ENCODE measurements around the gene HERPUD1. TPM values are rescaled to one million over a fixed set of nuclear protein-coding genes. Genes with fewer than 3 reads are reported as not detected.

HERPUD1 gene
- total and polyA plus RNA-seq, 2 of the 13 experiments (the other 11 are each of a cell fraction or from before 2014, with no cell fraction given) = 96.2 to 323 TPM

DNA sequence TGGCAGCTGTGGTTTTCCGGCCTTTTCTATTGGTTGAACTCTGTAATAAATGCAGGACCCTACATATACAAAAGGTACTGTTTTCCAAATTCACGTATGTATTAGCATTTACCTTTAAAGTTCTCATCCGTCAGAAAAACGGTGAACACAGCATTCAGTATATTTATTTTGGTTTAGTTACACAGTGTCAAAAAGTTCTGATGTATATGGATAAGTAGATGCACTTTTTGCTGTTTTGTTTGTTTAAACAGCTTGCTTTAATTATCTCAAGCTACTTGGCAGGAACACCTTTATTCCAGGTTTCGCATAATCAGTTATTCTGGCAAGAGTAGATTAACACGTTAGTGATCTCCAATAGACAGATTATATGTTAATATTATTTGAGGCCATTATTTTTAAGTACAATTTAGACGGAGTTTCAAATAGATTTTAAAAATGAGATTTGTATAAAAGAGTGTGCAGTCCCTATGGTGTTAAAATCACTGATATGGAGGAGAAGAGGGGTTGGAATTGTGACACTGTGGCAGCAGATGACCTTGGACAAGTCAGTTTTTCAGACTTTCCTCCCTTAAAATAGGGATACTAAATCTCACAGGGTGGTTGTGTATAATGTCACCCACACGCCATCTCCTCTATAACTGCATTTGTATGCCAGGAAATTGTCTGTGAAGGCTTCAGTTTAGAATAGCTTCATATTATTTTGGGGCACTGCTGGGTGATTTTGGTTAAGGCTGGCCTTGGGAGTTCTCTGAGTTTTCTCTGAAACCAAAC is 2.1 kb downstream of the HERPUD1 start (continued):
- TF ChIP-seq PLRG1 (conservative IDR thresholded peaks at IDR 0.05) = no peak
- no peak for TF ChIP-seq ZNF614 (CRISPR knock-in tag; IDR thresholded peaks at IDR 0.05; ENCODE audit: borderline replicate concordance)
- no peak for TF ChIP-seq ZNF264 (CRISPR knock-in tag; IDR thresholded peaks at IDR 0.05)
- no peak for TF ChIP-seq HMGA1 (CRISPR knock-in tag; conservative IDR thresholded peaks at IDR 0.05)
- no peak for TF ChIP-seq ZNF678 (CRISPR knock-in tag; IDR thresholded peaks at IDR 0.05)
- TF ChIP-seq, protein P1, sequence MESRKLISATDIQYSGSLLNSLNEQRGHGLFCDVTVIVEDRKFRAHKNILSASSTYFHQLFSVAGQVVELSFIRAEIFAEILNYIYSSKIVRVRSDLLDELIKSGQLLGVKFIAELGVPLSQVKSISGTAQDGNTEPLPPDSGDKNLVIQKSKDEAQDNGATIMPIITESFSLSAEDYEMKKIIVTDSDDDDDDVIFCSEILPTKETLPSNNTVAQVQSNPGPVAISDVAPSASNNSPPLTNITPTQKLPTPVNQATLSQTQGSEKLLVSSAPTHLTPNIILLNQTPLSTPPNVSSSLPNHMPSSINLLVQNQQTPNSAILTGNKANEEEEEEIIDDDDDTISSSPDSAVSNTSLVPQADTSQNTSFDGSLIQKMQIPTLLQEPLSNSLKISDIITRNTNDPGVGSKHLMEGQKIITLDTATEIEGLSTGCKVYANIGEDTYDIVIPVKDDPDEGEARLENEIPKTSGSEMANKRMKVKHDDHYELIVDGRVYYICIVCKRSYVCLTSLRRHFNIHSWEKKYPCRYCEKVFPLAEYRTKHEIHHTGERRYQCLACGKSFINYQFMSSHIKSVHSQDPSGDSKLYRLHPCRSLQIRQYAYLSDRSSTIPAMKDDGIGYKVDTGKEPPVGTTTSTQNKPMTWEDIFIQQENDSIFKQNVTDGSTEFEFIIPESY (CRISPR knock-in tag; IDR thresholded peaks at IDR 0.05) = no peak
- TF ChIP-seq ZBTB7B (CRISPR knock-in tag; IDR thresholded peaks at IDR 0.05) = no peak
- TF ChIP-seq, protein P2, sequence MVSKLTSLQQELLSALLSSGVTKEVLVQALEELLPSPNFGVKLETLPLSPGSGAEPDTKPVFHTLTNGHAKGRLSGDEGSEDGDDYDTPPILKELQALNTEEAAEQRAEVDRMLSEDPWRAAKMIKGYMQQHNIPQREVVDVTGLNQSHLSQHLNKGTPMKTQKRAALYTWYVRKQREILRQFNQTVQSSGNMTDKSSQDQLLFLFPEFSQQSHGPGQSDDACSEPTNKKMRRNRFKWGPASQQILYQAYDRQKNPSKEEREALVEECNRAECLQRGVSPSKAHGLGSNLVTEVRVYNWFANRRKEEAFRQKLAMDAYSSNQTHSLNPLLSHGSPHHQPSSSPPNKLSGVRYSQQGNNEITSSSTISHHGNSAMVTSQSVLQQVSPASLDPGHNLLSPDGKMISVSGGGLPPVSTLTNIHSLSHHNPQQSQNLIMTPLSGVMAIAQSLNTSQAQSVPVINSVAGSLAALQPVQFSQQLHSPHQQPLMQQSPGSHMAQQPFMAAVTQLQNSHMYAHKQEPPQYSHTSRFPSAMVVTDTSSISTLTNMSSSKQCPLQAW (CRISPR knock-in tag; IDR thresholded peaks at IDR 0.05) = no peak
- TF ChIP-seq, protein P3, sequence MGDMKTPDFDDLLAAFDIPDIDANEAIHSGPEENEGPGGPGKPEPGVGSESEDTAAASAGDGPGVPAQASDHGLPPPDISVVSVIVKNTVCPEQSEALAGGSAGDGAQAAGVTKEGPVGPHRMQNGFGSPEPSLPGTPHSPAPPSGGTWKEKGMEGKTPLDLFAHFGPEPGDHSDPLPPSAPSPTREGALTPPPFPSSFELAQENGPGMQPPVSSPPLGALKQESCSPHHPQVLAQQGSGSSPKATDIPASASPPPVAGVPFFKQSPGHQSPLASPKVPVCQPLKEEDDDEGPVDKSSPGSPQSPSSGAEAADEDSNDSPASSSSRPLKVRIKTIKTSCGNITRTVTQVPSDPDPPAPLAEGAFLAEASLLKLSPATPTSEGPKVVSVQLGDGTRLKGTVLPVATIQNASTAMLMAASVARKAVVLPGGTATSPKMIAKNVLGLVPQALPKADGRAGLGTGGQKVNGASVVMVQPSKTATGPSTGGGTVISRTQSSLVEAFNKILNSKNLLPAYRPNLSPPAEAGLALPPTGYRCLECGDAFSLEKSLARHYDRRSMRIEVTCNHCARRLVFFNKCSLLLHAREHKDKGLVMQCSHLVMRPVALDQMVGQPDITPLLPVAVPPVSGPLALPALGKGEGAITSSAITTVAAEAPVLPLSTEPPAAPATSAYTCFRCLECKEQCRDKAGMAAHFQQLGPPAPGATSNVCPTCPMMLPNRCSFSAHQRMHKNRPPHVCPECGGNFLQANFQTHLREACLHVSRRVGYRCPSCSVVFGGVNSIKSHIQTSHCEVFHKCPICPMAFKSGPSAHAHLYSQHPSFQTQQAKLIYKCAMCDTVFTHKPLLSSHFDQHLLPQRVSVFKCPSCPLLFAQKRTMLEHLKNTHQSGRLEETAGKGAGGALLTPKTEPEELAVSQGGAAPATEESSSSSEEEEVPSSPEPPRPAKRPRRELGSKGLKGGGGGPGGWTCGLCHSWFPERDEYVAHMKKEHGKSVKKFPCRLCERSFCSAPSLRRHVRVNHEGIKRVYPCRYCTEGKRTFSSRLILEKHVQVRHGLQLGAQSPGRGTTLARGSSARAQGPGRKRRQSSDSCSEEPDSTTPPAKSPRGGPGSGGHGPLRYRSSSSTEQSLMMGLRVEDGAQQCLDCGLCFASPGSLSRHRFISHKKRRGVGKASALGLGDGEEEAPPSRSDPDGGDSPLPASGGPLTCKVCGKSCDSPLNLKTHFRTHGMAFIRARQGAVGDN (CRISPR knock-in tag; IDR thresholded peaks at IDR 0.05) = no peak
- no peak for TF ChIP-seq ATAD3A (CRISPR knock-in tag; IDR thresholded peaks at IDR 0.05)
- TF ChIP-seq, protein P4, sequence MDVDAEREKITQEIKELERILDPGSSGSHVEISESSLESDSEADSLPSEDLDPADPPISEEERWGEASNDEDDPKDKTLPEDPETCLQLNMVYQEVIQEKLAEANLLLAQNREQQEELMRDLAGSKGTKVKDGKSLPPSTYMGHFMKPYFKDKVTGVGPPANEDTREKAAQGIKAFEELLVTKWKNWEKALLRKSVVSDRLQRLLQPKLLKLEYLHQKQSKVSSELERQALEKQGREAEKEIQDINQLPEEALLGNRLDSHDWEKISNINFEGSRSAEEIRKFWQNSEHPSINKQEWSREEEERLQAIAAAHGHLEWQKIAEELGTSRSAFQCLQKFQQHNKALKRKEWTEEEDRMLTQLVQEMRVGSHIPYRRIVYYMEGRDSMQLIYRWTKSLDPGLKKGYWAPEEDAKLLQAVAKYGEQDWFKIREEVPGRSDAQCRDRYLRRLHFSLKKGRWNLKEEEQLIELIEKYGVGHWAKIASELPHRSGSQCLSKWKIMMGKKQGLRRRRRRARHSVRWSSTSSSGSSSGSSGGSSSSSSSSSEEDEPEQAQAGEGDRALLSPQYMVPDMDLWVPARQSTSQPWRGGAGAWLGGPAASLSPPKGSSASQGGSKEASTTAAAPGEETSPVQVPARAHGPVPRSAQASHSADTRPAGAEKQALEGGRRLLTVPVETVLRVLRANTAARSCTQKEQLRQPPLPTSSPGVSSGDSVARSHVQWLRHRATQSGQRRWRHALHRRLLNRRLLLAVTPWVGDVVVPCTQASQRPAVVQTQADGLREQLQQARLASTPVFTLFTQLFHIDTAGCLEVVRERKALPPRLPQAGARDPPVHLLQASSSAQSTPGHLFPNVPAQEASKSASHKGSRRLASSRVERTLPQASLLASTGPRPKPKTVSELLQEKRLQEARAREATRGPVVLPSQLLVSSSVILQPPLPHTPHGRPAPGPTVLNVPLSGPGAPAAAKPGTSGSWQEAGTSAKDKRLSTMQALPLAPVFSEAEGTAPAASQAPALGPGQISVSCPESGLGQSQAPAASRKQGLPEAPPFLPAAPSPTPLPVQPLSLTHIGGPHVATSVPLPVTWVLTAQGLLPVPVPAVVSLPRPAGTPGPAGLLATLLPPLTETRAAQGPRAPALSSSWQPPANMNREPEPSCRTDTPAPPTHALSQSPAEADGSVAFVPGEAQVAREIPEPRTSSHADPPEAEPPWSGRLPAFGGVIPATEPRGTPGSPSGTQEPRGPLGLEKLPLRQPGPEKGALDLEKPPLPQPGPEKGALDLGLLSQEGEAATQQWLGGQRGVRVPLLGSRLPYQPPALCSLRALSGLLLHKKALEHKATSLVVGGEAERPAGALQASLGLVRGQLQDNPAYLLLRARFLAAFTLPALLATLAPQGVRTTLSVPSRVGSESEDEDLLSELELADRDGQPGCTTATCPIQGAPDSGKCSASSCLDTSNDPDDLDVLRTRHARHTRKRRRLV (CRISPR knock-in tag; IDR thresholded peaks at IDR 0.05) = no peak
- TF ChIP-seq, protein P5, sequence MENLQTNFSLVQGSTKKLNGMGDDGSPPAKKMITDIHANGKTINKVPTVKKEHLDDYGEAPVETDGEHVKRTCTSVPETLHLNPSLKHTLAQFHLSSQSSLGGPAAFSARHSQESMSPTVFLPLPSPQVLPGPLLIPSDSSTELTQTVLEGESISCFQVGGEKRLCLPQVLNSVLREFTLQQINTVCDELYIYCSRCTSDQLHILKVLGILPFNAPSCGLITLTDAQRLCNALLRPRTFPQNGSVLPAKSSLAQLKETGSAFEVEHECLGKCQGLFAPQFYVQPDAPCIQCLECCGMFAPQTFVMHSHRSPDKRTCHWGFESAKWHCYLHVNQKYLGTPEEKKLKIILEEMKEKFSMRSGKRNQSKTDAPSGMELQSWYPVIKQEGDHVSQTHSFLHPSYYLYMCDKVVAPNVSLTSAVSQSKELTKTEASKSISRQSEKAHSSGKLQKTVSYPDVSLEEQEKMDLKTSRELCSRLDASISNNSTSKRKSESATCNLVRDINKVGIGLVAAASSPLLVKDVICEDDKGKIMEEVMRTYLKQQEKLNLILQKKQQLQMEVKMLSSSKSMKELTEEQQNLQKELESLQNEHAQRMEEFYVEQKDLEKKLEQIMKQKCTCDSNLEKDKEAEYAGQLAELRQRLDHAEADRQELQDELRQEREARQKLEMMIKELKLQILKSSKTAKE (CRISPR knock-in tag; IDR thresholded peaks at IDR 0.05; ENCODE audit: borderline replicate concordance) = no peak
